ENCODE data around the gene GPRASP2. TPM values are rescaled to one million over a fixed set of nuclear protein-coding genes. Genes with fewer than 3 reads are reported as not detected.
"Not testable (repeated sequence)": the region's sequence is repeated elsewhere in the genome, so short reads cannot be mapped to it uniquely, and the experiment has no call there.

GPRASP2 gene
- 9.6 TPM for total RNA-seq
- polyA plus RNA-seq = 7.3 TPM
- long read RNA-seq, donor 1 = 0 reads
- long read RNA-seq, donor 2, partial matches to known transcripts = 0 of 1 reads
- long read RNA-seq, donor 2, other reads (novel, unspliced or antisense) = 0 of 1 reads
- long read RNA-seq, donor 3, partial matches to known transcripts = 0 of 1 reads
- long read RNA-seq, donor 3, other reads (novel, unspliced or antisense) = 0 of 1 reads
- long read RNA-seq, donor 4, partial matches to known transcripts = 0 of 1 reads
- long read RNA-seq, donor 4, other reads (novel, unspliced or antisense) = 0 of 1 reads
- long read RNA-seq, donor 5, partial matches to known transcripts = 0 of 1 reads
- long read RNA-seq, donor 5, other reads (novel, unspliced or antisense) = 0 of 1 reads
- long read RNA-seq, donor 6, partial matches to known transcripts = 0 of 2 reads
- long read RNA-seq, donor 6, other reads (novel, unspliced or antisense) = 0 of 2 reads
- long read RNA-seq, donor 7, partial matches to known transcripts = 0 of 1 reads
- long read RNA-seq, donor 7, other reads (novel, unspliced or antisense) = 0 of 1 reads
- long read RNA-seq, donor 8, partial matches to known transcripts = 0 of 1 reads
- long read RNA-seq, donor 8, other reads (novel, unspliced or antisense) = 0 of 1 reads
- long read RNA-seq, donor 9, partial matches to known transcripts = 0 of 1 reads
- long read RNA-seq, donor 9, other reads (novel, unspliced or antisense) = 0 of 1 reads
- long read RNA-seq, donor 10, partial matches to known transcripts = 0 of 1 reads
- long read RNA-seq, donor 10, other reads (novel, unspliced or antisense) = 0 of 1 reads

GRCh38 chrX:102712216-102712966 lies at the start of gene GPRASP2:
TSS of gene GPRASP2 (plus strand) at chrX:102712448. CDS start at chrX:102714870, 2,422 bp downstream.
- peak within 1 kb of the TSS in 1 of 2 donors; percentile 47 for H3K27ac ChIP-seq (ENCODE audit: low read depth in 1 of 2, low read length in 1 of 2)
- peak in 3 of 9 donors; percentile 3 to 41 (median 22) for DNase-seq (ENCODE audit: low read depth in 6 of 9, low spot score in 9 of 9)
- under 1% methylated on average over 60 of the region's 68 CpGs for WGBS
- H3K4me3 ChIP-seq (ENCODE audit: low read length in 2 of 2) = peak within 1 kb of the TSS; percentile 52 to 53
- H3K9me3 ChIP-seq (ENCODE audit: control insufficient read depth in 2 of 2, insufficient read depth in 1 of 2, low read length in 1 of 2) = no peaks in the 10 kb centered on the region
- H3K36me3 ChIP-seq (ENCODE audit: control insufficient read depth in 2 of 2, insufficient read depth in 2 of 2, low read length in 1 of 2) = no peaks in the 10 kb centered on the region
- peaks cover 0 to 22% of the 10 kb centered on the region in 2 donors for H3K27me3 ChIP-seq (ENCODE audit: control insufficient read depth in 2 of 2, insufficient read depth in 1 of 2, low read length in 1 of 2)
- peaks cover 2 to 3% of the 10 kb centered on the region in 2 donors for H3K4me1 ChIP-seq (ENCODE audit: control insufficient read depth in 2 of 2, insufficient read depth in 2 of 2, low read length in 2 of 2)

- H3K9me3 ChIP-seq (ENCODE audit: control insufficient read depth in 2 of 2, insufficient read depth in 1 of 2, low read length in 1 of 2); H3K27me3 ChIP-seq (ENCODE audit: control insufficient read depth in 2 of 2, insufficient read depth in 1 of 2, low read length in 1 of 2); H3K36me3 ChIP-seq (ENCODE audit: control insufficient read depth in 2 of 2, insufficient read depth in 2 of 2, low read length in 1 of 2); H3K4me1 ChIP-seq (ENCODE audit: control insufficient read depth in 2 of 2, insufficient read depth in 2 of 2, low read length in 2 of 2); H3K4me3 ChIP-seq (ENCODE audit: low read length in 2 of 2); DNase-seq (ENCODE audit: low read depth in 6 of 9, low spot score in 9 of 9); H3K27ac ChIP-seq (ENCODE audit: low read depth in 1 of 2, low read length in 1 of 2): not testable (repeated sequence)
- WGBS = 98% methylated on average over 4 of the region's 4 CpGs
These were observed 48.4 kb upstream of the GPRASP2 start for GRCh38 chrX:102663820-102664219.

- H3K9me3 ChIP-seq (ENCODE audit: control insufficient read depth in 2 of 2, insufficient read depth in 1 of 2, low read length in 1 of 2); H3K36me3 ChIP-seq (ENCODE audit: control insufficient read depth in 2 of 2, insufficient read depth in 2 of 2, low read length in 1 of 2); DNase-seq (ENCODE audit: low read depth in 6 of 9, low spot score in 9 of 9); H3K27ac ChIP-seq (ENCODE audit: low read depth in 1 of 2, low read length in 1 of 2); H3K27me3 ChIP-seq (ENCODE audit: control insufficient read depth in 2 of 2, insufficient read depth in 1 of 2, low read length in 1 of 2); H3K4me3 ChIP-seq (ENCODE audit: low read length in 2 of 2); H3K4me1 ChIP-seq (ENCODE audit: control insufficient read depth in 2 of 2, insufficient read depth in 2 of 2, low read length in 2 of 2): not testable (repeated sequence)
- 100% methylated on average over 1 of the region's 1 CpG for WGBS
These were observed 45.2 kb upstream of the GPRASP2 start for GRCh38 chrX:102667034-102667433.

- H3K4me1 ChIP-seq (ENCODE audit: control insufficient read depth in 2 of 2, insufficient read depth in 2 of 2, low read length in 2 of 2) = no peaks in the 10 kb centered on the region
- WGBS = 98% methylated on average over 4 of the region's 4 CpGs
- no peak for DNase-seq (ENCODE audit: low read depth in 6 of 9, low spot score in 9 of 9)
- peaks cover 0 to 2% of the 10 kb centered on the region in 2 donors for H3K36me3 ChIP-seq (ENCODE audit: control insufficient read depth in 2 of 2, insufficient read depth in 2 of 2, low read length in 1 of 2)
- H3K4me3 ChIP-seq (ENCODE audit: low read length in 2 of 2) = no peak overlapping the region
- no peak overlapping the region for H3K27ac ChIP-seq (ENCODE audit: low read depth in 1 of 2, low read length in 1 of 2)
- H3K27me3 ChIP-seq (ENCODE audit: control insufficient read depth in 2 of 2, insufficient read depth in 1 of 2, low read length in 1 of 2) = no peaks in the 10 kb centered on the region
- no peaks in the 10 kb centered on the region for H3K9me3 ChIP-seq (ENCODE audit: control insufficient read depth in 2 of 2, insufficient read depth in 1 of 2, low read length in 1 of 2)
These were observed 42.7 kb upstream of the GPRASP2 start for GRCh38 chrX:102669526-102669925.

- H3K27ac ChIP-seq (ENCODE audit: low read depth in 1 of 2, low read length in 1 of 2) = no peak overlapping the region
- H3K4me3 ChIP-seq (ENCODE audit: low read length in 2 of 2) = no peak overlapping the region
- H3K4me1 ChIP-seq (ENCODE audit: control insufficient read depth in 2 of 2, insufficient read depth in 2 of 2, low read length in 2 of 2) = no peaks in the 10 kb centered on the region
- H3K27me3 ChIP-seq (ENCODE audit: control insufficient read depth in 2 of 2, insufficient read depth in 1 of 2, low read length in 1 of 2) = no peaks in the 10 kb centered on the region
- DNase-seq (ENCODE audit: low read depth in 6 of 9, low spot score in 9 of 9) = no peak
- peaks cover 0 to 2% of the 10 kb centered on the region in 2 donors for H3K36me3 ChIP-seq (ENCODE audit: control insufficient read depth in 2 of 2, insufficient read depth in 2 of 2, low read length in 1 of 2)
- no peaks in the 10 kb centered on the region for H3K9me3 ChIP-seq (ENCODE audit: control insufficient read depth in 2 of 2, insufficient read depth in 1 of 2, low read length in 1 of 2)
- WGBS = 82% methylated on average over 3 of the region's 3 CpGs
These were observed 39.4 kb upstream of the GPRASP2 start for GRCh38 chrX:102672856-102673255.

- 100% methylated on average over 1 of the region's 1 CpG for WGBS
- not testable (repeated sequence) for DNase-seq (ENCODE audit: low read depth in 6 of 9, low spot score in 9 of 9); H3K36me3 ChIP-seq (ENCODE audit: control insufficient read depth in 2 of 2, insufficient read depth in 2 of 2, low read length in 1 of 2); H3K9me3 ChIP-seq (ENCODE audit: control insufficient read depth in 2 of 2, insufficient read depth in 1 of 2, low read length in 1 of 2); H3K4me1 ChIP-seq (ENCODE audit: control insufficient read depth in 2 of 2, insufficient read depth in 2 of 2, low read length in 2 of 2); H3K27ac ChIP-seq (ENCODE audit: low read depth in 1 of 2, low read length in 1 of 2); H3K27me3 ChIP-seq (ENCODE audit: control insufficient read depth in 2 of 2, insufficient read depth in 1 of 2, low read length in 1 of 2); H3K4me3 ChIP-seq (ENCODE audit: low read length in 2 of 2)
These were observed 34.8 kb upstream of the GPRASP2 start for GRCh38 chrX:102677479-102677878.

- Histone ChIP-seq H3K9me3 (ENCODE audit: control insufficient read depth in 2 of 2, insufficient read depth in 1 of 2, low read length in 1 of 2) (peaks cover 0 to 6% of the 10 kb centered on the region in 2 donors), H3K4me3 (ENCODE audit: low read length in 2 of 2) (no peak overlapping the region), H3K4me1 (ENCODE audit: control insufficient read depth in 2 of 2, insufficient read depth in 2 of 2, low read length in 2 of 2) (no peaks in the 10 kb centered on the region), H3K36me3 (ENCODE audit: control insufficient read depth in 2 of 2, insufficient read depth in 2 of 2, low read length in 1 of 2) (no peaks in the 10 kb centered on the region), H3K27ac (ENCODE audit: low read depth in 1 of 2, low read length in 1 of 2) (no peak overlapping the region), H3K27me3 (ENCODE audit: control insufficient read depth in 2 of 2, insufficient read depth in 1 of 2, low read length in 1 of 2) (no peaks in the 10 kb centered on the region)
- 29% methylated on average over 2 of the region's 2 CpGs for WGBS
- no peak for DNase-seq (ENCODE audit: low read depth in 6 of 9, low spot score in 9 of 9)
These were observed 27.3 kb upstream of the GPRASP2 start for GRCh38 chrX:102684772-102685520.

- no peaks in the 10 kb centered on the region for H3K4me1 ChIP-seq (ENCODE audit: control insufficient read depth in 2 of 2, insufficient read depth in 2 of 2, low read length in 2 of 2)
- no peaks in the 10 kb centered on the region for H3K36me3 ChIP-seq (ENCODE audit: control insufficient read depth in 2 of 2, insufficient read depth in 2 of 2, low read length in 1 of 2)
- no peak overlapping the region for H3K4me3 ChIP-seq (ENCODE audit: low read length in 2 of 2)
- DNase-seq (ENCODE audit: low read depth in 6 of 9, low spot score in 9 of 9) = no peak
- H3K9me3 ChIP-seq (ENCODE audit: control insufficient read depth in 2 of 2, insufficient read depth in 1 of 2, low read length in 1 of 2) = no peaks in the 10 kb centered on the region
- H3K27me3 ChIP-seq (ENCODE audit: control insufficient read depth in 2 of 2, insufficient read depth in 1 of 2, low read length in 1 of 2) = no peaks in the 10 kb centered on the region
- no peak overlapping the region for H3K27ac ChIP-seq (ENCODE audit: low read depth in 1 of 2, low read length in 1 of 2)
- 98% methylated on average over 3 of the region's 3 CpGs for WGBS
These were observed 17.5 kb upstream of the GPRASP2 start for GRCh38 chrX:102694749-102695148.

Data from thymus (tissue), 14 donors.